Testis (tissue), 3 donors: ENCODE data around the gene DQX1. TPM values are rescaled to one million over a fixed set of nuclear protein-coding genes. Genes with fewer than 3 reads are reported as not detected.

Experiments used
- polyA plus RNA-seq: library from polyadenylated mRNA; stranded (reverse); fragments of 350-450 nt; fragmentation: Illumina TruSeq; extraction: RNeasy Lipid Tissue Mini Kit (QIAGEN cat#74804); gene quantifications from one replicate; pipeline ENCODE4 v1.2.3, GENCODE V29; 2014; ENCODE audit warnings: low read depth, low replicate concordance; ENCODE audit not compliant: insufficient read depth
- total RNA-seq, 2 donors: library from RNA; depleted of rRNA; stranded (reverse); fragments of >200 nt; gene quantifications; one replicate each; pipeline ENCODE4 v1.2.3, GENCODE V29; 2016

The DQX1 gene
- total and polyA plus RNA-seq, 3 donors from 2014 or later: 0.43 to 0.86 TPM; not detected in 1

Other genes starting within 250 kb of the DQX1 start
- gene SLC4A5, start 182.8 kb downstream of the DQX1 start, total RNA-seq: 100 to 1,000 TPM; 113 to 188 TPM
- 40.3 TPM for gene SLC4A5, start 182.8 kb downstream of the DQX1 start, polyA plus RNA-seq
- 100 to 1,000 TPM; 321 to 403 TPM for gene DCTN1, start 145.9 kb downstream of the DQX1 start, total RNA-seq
- 277 TPM for gene DCTN1, start 145.9 kb downstream of the DQX1 start, polyA plus RNA-seq
- 10 to 100 TPM; 10.4 to 15.7 TPM for gene C2orf81, start 104.6 kb downstream of the DQX1 start, total RNA-seq
- gene C2orf81, start 104.6 kb downstream of the DQX1 start, polyA plus RNA-seq: 23.1 TPM
- gene WDR54, start 104.5 kb downstream of the DQX1 start, total RNA-seq: 10 to 100 TPM; 27.5 to 31.7 TPM
- gene WDR54, start 104.5 kb downstream of the DQX1 start, polyA plus RNA-seq: 90.6 TPM
- gene RTKN, start 84.3 kb downstream of the DQX1 start, total RNA-seq: 10 to 100 TPM; 11.1 to 12.8 TPM
- 8.8 TPM for gene RTKN, start 84.3 kb downstream of the DQX1 start, polyA plus RNA-seq
- 10 to 100 TPM; 23.1 to 27.9 TPM for gene INO80B, start 71.1 kb downstream of the DQX1 start, total RNA-seq
- 59.3 TPM for gene INO80B, start 71.1 kb downstream of the DQX1 start, polyA plus RNA-seq
- gene WBP1, start 67.8 kb downstream of the DQX1 start, total RNA-seq: 10 to 100 TPM; 73.8 to 84.3 TPM
- 80.8 TPM for gene WBP1, start 67.8 kb downstream of the DQX1 start, polyA plus RNA-seq
- 10 to 100 TPM; 44.8 to 45.7 TPM for gene MOGS, start 60.8 kb downstream of the DQX1 start, total RNA-seq
- gene MOGS, start 60.8 kb downstream of the DQX1 start, polyA plus RNA-seq: 41.3 TPM
- gene MRPL53, start 53.6 kb downstream of the DQX1 start, total RNA-seq: 10 to 100 TPM; 23.6 to 46.0 TPM
- gene MRPL53, start 53.6 kb downstream of the DQX1 start, polyA plus RNA-seq: 64.8 TPM
- gene CCDC142, start 43.2 kb downstream of the DQX1 start, total RNA-seq: 10 to 100 TPM; 29.4 to 30.2 TPM
- 15.5 TPM for gene CCDC142, start 43.2 kb downstream of the DQX1 start, polyA plus RNA-seq
- gene TTC31, start 43.1 kb downstream of the DQX1 start, total RNA-seq: 10 to 100 TPM; 30.1 to 36.2 TPM
- gene TTC31, start 43.1 kb downstream of the DQX1 start, polyA plus RNA-seq: 19.6 TPM
- 1 to 10 TPM in 1 of 2 donors, not detected in 1; 1.4 TPM for gene LBX2, start 26.6 kb downstream of the DQX1 start, total RNA-seq
- 0.33 TPM for gene LBX2, start 26.6 kb downstream of the DQX1 start, polyA plus RNA-seq
- gene PCGF1, start 18.5 kb downstream of the DQX1 start, total RNA-seq: 10 to 100 TPM; 17.0 to 20.1 TPM
- gene PCGF1, start 18.5 kb downstream of the DQX1 start, polyA plus RNA-seq: 25.3 TPM
- gene TLX2, start 11.8 kb downstream of the DQX1 start, total RNA-seq: 1 to 10 TPM; 1.3 to 4.5 TPM
- 1.1 TPM for gene TLX2, start 11.8 kb downstream of the DQX1 start, polyA plus RNA-seq
- 100 to 1,000 TPM; 141 to 169 TPM for gene AUP1, start 3.5 kb upstream of the DQX1 start, total RNA-seq
- gene AUP1, start 3.5 kb upstream of the DQX1 start, polyA plus RNA-seq: 107 TPM
- gene HTRA2, start 3.7 kb upstream of the DQX1 start, total RNA-seq: 10 to 100 TPM; 36.5 to 46.8 TPM
- gene HTRA2, start 3.7 kb upstream of the DQX1 start, polyA plus RNA-seq: 45.8 TPM
- gene LOXL3, start 27.7 kb upstream of the DQX1 start, total RNA-seq: 10 to 100 TPM; 13.1 to 15.2 TPM
- gene LOXL3, start 27.7 kb upstream of the DQX1 start, polyA plus RNA-seq: 10.5 TPM
- 10 to 100 TPM; 11.2 to 19.3 TPM for gene DOK1, start 28.5 kb upstream of the DQX1 start, total RNA-seq
- gene DOK1, start 28.5 kb upstream of the DQX1 start, polyA plus RNA-seq: 9.3 TPM
- 10 to 100 TPM; 11.7 to 14.0 TPM for gene M1AP, start 122.1 kb upstream of the DQX1 start, total RNA-seq
- 21.4 TPM for gene M1AP, start 122.1 kb upstream of the DQX1 start, polyA plus RNA-seq
- gene SEMA4F, start 128.0 kb upstream of the DQX1 start, total RNA-seq: 10 to 100 TPM; 13.3 to 14.3 TPM
- 9.1 TPM for gene SEMA4F, start 128.0 kb upstream of the DQX1 start, polyA plus RNA-seq